AG08396 (cell line): Measurements from ENCODE around the gene PPP1R11.
"Not testable (repeated sequence)": the region's sequence is repeated elsewhere in the genome, so short reads cannot be mapped to it uniquely, and the experiment has no call there.

ENCODE experiments used
- DNase-seq: peaks from one replicate; pipeline ENCODE4 v3.0.0; 2012; ENCODE audit warnings: low spot score, mixed read lengths

PPP1R11 gene

DNA sequence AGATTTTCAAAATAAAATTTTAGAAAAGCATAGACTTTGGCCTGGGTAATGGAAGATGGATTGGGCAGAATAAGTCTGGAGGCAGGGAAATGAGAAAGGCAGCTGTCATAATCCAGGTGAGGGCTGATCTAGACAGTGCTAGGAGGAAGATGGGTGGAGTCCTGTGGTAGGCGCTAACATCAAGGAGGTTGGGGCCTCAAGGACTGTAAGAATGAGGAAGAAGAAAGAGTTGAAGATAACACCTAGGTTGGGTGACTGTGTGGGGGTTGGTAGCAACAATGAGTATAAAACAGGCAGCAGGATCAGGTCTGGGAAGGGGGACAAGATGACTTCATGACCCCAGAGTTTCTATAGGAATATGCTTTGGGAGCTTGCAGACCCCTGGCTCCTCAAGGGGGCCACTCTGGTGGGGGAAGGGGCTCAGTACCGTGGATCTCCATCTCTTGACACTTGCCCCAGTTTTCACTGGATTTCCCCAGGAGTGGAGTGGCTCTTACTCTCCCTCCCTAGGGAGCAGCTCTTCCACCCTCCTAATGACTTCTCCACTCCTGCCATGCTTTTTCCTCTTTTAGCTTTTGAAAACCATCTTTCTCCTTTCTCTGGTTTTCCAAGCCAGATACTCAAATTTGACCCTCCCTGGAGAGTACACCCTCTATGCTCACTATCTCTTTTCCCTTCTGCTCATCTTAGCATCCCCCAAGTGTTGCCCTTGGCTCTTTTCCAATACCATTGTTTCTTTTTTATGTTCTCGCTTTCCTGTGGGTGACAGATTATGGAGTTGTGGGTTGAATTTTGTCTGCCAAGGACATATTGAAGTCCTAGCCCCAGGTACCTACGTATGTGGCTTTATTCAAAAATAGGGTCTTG, 31.1 kb downstream of the PPP1R11 start:
- no peak for DNase-seq

GRCh38 chr6:30100154-30100553, 33.2 kb downstream of the PPP1R11 start:
- no peak for DNase-seq

GRCh38 chr6:30100585-30101443, 33.8 kb downstream of the PPP1R11 start:
- peak; percentile 36 for DNase-seq

GRCh38 chr6:30101444-30102413, 34.7 kb downstream of the PPP1R11 start:
- DNase-seq: peak; percentile 96

DNA sequence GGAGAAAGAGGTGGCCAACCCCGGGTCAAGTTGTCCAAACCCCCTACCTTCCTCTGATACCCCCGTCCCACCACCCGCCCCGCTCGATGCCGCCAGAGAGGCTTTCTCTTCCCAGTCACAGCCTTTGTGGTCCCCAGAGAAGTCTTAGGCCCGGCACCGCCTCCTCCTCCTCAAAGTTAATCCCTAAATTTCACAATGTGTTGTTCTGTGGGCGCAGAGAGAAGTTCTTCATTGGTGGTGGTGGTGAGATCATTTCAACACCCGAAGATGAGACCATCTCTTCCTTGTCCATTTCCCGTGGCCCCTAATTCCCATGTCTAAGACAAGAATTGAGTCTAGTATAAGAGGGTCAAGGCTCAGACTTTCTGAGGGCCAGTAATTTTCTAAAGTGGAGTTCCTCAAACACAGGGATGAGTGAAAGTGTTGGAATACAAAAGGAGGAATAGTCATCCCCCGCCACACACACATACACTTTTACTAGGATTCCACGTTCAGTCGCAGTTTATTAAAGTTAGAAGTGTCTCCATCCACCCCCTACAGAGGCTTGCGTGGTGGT, 35.5 kb downstream of the PPP1R11 start:
- no peak for DNase-seq

- DNase-seq: peak; percentile 91
Observed at GRCh38 chr6:30102970-30103871, 36.2 kb downstream of the PPP1R11 start.

- no peak for DNase-seq
Observed at GRCh38 chr6:30103872-30104179, 36.8 kb downstream of the PPP1R11 start.

GRCh38 chr6:30104661-30105060, 37.7 kb downstream of the PPP1R11 start:
- no peak for DNase-seq

- no peak for DNase-seq
Observed at GRCh38 chr6:30111266-30111856, 44.4 kb downstream of the PPP1R11 start.

DNA sequence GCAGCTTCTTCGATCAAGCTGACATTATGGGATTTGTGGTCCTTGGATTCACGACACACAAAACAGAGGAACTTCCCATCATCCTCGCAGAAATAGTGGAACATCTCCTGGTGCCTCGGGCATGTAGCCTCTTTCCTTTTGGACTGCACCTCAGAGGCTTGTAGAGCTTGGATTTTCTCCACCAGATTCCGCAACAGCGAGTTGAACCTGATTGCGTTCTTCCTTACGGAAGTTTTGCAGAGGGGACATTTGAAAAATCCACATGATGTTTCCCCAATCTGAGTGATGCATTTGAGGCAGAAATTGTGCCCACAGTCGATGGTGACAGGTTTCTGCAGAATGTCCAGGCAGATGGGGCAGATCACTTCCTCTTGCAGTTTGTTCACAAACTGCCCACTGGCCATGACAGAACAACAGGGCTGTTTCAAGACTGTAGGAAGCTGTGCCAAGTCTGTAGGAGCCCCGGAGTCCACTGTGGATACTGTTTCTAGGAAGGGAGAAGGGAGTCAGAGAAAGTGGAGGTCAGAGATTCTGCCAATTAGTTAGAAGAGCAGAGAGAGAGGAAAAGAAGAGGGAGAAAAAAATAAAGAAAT, 45.5 kb downstream of the PPP1R11 start:
- DNase-seq: no peak

DNA sequence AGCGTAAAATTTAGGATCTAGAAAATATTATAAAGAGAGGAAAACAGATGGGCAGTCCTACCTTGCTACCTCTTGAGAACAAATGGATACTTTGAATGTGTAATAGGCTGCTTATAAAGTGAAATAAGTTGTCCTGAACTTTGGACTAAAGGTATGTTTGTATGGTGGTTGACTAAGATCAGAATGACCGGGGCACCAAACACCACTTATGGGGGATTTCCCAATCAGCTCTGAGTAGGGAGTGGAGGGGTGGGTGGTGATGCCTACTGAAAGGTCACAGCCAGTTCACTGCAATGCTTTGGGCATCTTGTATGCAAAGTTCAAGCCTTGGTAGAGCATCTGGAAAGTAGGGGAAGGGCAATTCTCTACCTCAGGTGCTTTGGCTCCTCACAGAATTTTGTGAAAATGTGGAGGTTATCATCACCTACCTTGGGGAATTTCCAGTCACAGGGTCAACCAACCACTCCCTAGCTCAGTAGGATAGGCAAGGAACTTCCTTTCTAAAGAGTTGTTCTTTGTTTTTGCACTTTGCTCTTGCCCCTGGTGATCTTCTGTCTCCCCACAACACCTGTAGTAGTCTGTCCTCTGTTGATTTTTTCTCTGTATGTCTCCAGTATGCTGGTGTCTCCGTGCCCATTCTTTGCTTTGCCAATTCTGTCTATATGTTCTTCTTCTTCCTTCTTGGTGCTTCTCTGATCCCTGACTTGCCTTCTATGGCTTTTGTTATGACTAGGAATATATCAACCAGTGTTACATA, 46.2 kb downstream of the PPP1R11 start, which contains the start of gene TRIM31:
Gene TRIM31, minus strand, starts transcription at position 88 of the 757 bp plus-strand sequence. CDS start 285 bp downstream, outside the sequence.
- DNase-seq: no peak

- no peak for DNase-seq
Observed at GRCh38 chr6:30113841-30114240, 46.8 kb downstream of the PPP1R11 start.

DNA sequence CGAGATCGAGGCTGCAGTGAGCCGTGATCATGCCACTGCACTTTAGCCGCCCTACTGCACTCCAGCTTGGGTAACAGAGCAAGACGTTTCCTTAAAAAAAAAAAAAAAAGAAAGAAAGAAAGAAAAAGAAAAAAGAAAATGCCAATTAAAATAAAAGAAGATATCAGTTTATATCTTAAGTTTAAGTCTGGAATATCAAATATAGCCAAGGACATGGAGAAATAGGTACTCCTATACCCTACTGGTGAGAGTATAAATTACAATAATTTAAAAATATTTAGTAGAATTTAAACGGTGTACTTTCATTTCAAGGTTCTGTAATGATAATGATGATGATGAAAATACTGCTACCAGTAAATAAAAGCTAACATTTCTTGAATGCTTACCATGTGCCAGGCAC, 49.7 kb downstream of the PPP1R11 start:
- no peak for DNase-seq

DNA sequence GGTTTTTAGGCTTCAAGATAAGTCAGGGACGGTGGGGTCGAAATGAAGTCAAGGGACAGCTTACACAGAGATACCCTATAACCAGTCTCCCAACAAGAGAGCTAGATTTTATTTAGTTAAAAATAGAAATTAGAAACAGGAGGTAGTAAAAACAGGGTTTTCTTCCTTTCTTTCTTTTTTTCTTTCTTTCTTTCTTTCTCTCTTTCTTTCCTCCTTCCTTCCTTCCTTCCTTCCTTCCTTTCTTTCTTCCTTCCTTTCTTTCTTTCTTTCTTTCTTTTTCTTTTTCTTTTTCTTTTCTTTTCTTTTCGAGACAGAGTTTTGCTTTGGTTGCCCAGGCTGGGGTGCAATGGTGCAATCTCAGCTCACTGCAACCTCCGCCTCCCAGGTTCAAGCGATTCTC, 51.7 kb downstream of the PPP1R11 start:
- DNase-seq: not testable (repeated sequence)
